ENCODE data around the gene HPGDS.

DNA sequence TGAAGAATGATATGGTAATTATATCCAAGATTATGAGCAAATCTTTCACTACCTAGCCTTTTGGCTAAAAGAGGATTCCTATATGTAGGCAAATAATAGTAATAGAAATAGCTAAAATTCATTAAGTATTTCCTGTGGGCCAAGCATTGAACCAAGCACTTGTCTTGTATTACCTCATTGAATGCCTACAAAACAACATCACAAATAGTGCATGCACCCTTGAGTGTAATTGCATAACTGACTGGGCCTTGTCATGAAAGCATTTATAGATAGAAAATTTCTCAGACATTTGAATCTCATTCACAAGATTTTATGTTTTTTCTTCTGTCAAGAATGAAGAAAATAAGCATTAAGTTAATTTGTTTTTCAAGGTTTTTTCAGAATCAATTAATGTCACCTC lies 3.9 kb upstream of the HPGDS start:
- TF ChIP-seq EZH2 (IDR thresholded peaks at IDR 0.05; ENCODE audit: insufficient read depth, poor library complexity, severe bottlenecking): no peak
- no peak for TF ChIP-seq EZH2phosphoT487 (IDR thresholded peaks at IDR 0.05; ENCODE audit: insufficient read depth, low read depth)

All from GM23248 (cell line).